ENCODE data around the gene KLHL36. TPM values are rescaled to one million over a fixed set of nuclear protein-coding genes. Genes with fewer than 3 reads are reported as not detected.
A peak's percentile ranks its signal among the peaks of the same experiment; 100 is the strongest.

KLHL36 gene
- total and polyA plus RNA-seq, 9 donors: 20.7 to 94.9 (median 55.9) TPM

DNA sequence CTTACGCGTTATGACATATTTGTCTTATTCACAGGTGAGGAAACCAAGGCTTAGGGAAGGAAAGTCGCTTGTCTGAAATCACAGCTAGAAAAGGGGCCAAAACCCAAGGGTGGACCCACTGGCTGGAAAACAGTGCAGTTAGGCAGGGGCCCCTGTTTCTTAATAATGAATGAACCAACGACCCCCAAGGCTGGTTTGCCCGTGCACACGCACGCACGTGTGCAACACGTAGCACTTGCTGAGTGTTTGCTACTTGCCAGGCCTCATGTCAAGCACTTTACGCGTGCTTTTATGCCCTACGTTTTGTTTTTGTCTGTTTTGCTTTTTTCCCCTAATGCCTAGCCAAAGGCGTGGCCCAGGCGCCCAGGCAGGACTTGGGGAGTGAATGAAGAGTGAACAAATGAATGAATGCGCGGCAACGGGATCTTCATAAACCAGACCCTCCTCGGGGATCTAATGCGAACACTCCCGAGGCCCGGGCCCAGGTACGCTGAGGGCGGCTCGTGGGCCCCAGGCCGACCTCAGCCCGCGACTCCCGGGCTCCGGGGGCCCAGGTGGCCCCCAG, 50.9 kb downstream of the KLHL36 start:
- H3K36me3 ChIP-seq: no peaks in the 10 kb centered on the region
- WGBS, 3 donors: 21 to 23% (median 21%) methylated on average over 28 to 29 of the region's 29 CpGs
- H3K27ac ChIP-seq: no peak overlapping the region
- peak overlapping the region; percentile 85 for H3K4me3 ChIP-seq
- no peaks in the 10 kb centered on the region for H3K9me3 ChIP-seq
- intact Hi-C loops (cut with DNase I): no loop called here
- no peaks in the 10 kb centered on the region for H3K27me3 ChIP-seq
- H3K4me1 ChIP-seq (ENCODE audit: insufficient read depth): peaks cover 2% of the 10 kb centered on the region
- no peak for DNase-seq
- TF ChIP-seq POLR2A (IDR thresholded peaks at IDR 0.05): no peak
- TF ChIP-seq, protein P1, sequence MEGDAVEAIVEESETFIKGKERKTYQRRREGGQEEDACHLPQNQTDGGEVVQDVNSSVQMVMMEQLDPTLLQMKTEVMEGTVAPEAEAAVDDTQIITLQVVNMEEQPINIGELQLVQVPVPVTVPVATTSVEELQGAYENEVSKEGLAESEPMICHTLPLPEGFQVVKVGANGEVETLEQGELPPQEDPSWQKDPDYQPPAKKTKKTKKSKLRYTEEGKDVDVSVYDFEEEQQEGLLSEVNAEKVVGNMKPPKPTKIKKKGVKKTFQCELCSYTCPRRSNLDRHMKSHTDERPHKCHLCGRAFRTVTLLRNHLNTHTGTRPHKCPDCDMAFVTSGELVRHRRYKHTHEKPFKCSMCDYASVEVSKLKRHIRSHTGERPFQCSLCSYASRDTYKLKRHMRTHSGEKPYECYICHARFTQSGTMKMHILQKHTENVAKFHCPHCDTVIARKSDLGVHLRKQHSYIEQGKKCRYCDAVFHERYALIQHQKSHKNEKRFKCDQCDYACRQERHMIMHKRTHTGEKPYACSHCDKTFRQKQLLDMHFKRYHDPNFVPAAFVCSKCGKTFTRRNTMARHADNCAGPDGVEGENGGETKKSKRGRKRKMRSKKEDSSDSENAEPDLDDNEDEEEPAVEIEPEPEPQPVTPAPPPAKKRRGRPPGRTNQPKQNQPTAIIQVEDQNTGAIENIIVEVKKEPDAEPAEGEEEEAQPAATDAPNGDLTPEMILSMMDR (IDR thresholded peaks at IDR 0.05): no peak
- TF ChIP-seq EP300 (IDR thresholded peaks at IDR 0.05): no peak

DNA sequence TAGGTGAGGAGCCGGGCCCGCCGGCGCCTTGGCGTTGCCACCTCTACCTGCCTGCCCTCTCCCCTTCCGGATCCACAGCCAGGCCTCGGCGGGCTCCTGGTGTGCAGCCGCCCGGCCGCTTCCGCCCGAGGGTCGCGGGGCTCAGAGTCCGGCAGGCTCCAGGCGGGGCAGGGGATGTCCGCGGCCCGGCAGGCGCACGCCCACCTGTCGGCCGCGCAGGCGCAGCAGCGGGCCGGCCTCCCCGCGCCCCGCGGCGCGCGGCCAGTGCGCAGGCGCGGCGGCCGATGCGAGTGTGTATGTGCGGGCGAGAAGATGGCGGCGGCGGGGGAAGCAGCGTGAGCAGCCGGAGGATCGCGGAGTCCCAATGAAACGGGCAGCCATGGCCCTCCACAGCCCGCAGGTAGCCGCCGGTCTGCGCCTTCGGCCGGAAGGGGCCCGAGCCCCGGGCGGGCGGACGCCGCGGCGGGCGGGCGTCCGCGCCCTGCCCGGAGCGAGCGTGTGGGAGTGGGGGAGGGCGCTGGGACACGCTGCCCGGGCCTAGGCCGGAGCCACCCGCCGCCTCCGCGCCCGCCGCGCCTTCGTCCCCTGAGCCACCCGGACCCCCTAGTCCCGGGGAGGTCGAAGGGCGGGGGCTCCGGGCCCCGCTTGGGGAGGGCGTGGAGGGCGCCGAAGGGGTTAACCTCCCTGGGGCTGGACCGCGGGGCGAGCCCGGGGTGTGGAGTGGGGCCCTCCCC, 51.6 kb downstream of the KLHL36 start, which contains the start of gene USP10:
TSS of gene USP10 (plus strand) at position 289 of the 734 bp plus-strand sequence. CDS start at position 380, 91 bp downstream.
- intact Hi-C loops (cut with DNase I): no loop called here
- H3K27me3 ChIP-seq: no peaks in the 10 kb centered on the region
- H3K27ac ChIP-seq: peak within 1 kb of the TSS; percentile 76 to 81
- DNase-seq: peak; percentile 71 to 88 (median 81)
- 0% methylated on average over 21 to 97 of the region's 97 CpGs for WGBS, 3 donors
- peaks cover 5% of the 10 kb centered on the region for H3K4me1 ChIP-seq (ENCODE audit: insufficient read depth)
- H3K9me3 ChIP-seq: no peaks in the 10 kb centered on the region
- TF ChIP-seq, protein P1 (IDR thresholded peaks at IDR 0.05): no peak
- TF ChIP-seq EP300 (IDR thresholded peaks at IDR 0.05) (no peak), POLR2A (IDR thresholded peaks at IDR 0.05) (peak; percentile 54)
- H3K4me3 ChIP-seq: peak within 1 kb of the TSS; percentile 85
- no peaks in the 10 kb centered on the region for H3K36me3 ChIP-seq

DNA sequence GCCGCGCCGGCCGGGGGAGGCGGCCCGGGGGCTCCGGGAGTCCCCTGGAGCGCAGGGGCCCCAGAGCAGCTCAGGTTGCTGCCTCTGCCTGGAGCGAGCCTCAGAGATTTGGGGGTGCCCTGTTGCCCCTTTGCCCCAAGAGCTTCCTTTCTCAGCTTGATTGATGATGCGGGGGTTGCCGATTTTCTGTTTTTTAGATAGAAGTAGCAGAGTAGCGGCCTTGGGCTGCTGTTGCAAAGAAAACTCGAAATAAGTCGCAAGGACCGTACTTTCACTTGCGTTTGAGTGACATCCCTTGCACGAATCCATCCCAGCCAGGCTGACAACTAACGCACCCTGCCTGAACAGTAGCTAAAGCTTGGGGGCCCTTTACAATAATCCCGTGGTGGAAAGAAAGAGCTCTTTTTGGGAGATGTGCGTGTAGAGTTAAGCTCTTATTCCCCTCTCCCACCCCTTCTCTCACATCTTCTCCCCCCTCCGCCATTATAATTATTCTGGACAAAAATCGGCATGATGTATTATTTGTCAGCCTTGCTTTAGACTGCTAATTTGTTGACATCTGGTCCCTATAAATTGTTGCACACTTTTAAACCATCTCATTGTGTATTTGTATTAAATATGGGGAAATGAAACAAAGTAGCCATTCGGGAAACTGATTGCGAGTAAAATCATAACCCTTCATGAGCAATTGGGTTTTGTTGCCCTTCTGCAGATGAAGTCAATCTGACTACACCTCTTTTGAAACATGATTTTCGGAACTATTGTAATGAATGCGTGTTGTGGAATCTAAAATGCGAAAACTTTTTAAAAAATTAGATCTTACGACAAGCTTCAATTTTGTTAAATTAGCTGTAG, 52.4 kb downstream of the KLHL36 start:
- H3K27ac ChIP-seq: peak overlapping the region; percentile 76 to 81
- 4 to 6% (median 4%) methylated on average over 27 to 28 of the region's 28 CpGs for WGBS, 3 donors
- peaks cover 5% of the 10 kb centered on the region for H3K4me1 ChIP-seq (ENCODE audit: insufficient read depth)
- intact Hi-C loops (cut with DNase I): no loop called here
- H3K27me3 ChIP-seq: no peaks in the 10 kb centered on the region
- TF ChIP-seq POLR2A (IDR thresholded peaks at IDR 0.05) (no peak), EP300 (IDR thresholded peaks at IDR 0.05) (no peak)
- TF ChIP-seq, protein P1 (IDR thresholded peaks at IDR 0.05): no peak
- no peaks in the 10 kb centered on the region for H3K9me3 ChIP-seq
- peak overlapping the region; percentile 85 for H3K4me3 ChIP-seq
- DNase-seq: no peak
- no peaks in the 10 kb centered on the region for H3K36me3 ChIP-seq

DNA sequence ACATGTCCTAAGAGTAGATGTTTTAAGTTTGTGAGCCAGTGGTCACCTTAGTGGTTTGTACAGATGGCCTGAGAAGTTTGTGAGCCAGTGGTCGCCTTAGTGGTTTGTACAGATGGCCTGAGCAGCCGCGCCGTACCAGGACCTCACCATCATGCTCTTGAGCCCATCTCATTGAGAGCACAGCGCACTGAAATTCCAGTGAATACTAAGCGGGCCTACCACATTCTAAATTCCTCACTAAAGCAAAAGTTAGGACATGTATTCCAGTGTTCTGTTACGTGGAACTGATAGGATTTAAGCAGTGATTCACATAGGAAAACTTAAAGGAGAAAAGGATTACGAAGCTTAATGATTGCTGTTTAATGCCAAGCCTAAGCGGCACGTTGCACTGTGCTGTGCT, 55.4 kb downstream of the KLHL36 start:
- H3K27ac ChIP-seq: no peak overlapping the region
- H3K9me3 ChIP-seq: no peaks in the 10 kb centered on the region
- intact Hi-C loops (cut with DNase I): no loop called here
- H3K4me3 ChIP-seq: no peak overlapping the region
- TF ChIP-seq, protein P1 (IDR thresholded peaks at IDR 0.05): no peak
- TF ChIP-seq POLR2A (IDR thresholded peaks at IDR 0.05) (no peak), EP300 (IDR thresholded peaks at IDR 0.05) (no peak)
- H3K4me1 ChIP-seq (ENCODE audit: insufficient read depth): peaks cover 5% of the 10 kb centered on the region
- no peak for DNase-seq
- H3K36me3 ChIP-seq: no peaks in the 10 kb centered on the region
- H3K27me3 ChIP-seq: no peaks in the 10 kb centered on the region
- WGBS, 3 donors: 89 to 92% (median 91%) methylated on average over 10 of the region's 10 CpGs
